ENCODE results near the gene OBSCN.

OBSCN gene

GRCh38 chr1:228287541-228288425 is 79.9 kb downstream of the OBSCN start:
- TF ChIP-seq EZH2 (IDR thresholded peaks at IDR 0.05; ENCODE audit: borderline replicate concordance, low read length) (no peak), CTCF (IDR thresholded peaks at IDR 0.05; ENCODE audit: low read length) (no peak)
- Histone ChIP-seq H4K20me1 (ENCODE audit: insufficient read depth, low read length) (no peaks in the 10 kb centered on the region), H3F3A (ENCODE audit: insufficient read depth, low read length) (no peaks in the 10 kb centered on the region), H3K9ac (ENCODE audit: low read length) (no peak overlapping the region), H3K27me3 (ENCODE audit: insufficient read depth, low read length) (no peaks in the 10 kb centered on the region), H3K9me2 (ENCODE audit: low read depth, low read length) (no peaks in the 10 kb centered on the region), H3K4me1 (ENCODE audit: insufficient read depth, low read length, severe bottlenecking) (no peaks in the 10 kb centered on the region), H3K9me3 (ENCODE audit: low read length) (no peaks in the 10 kb centered on the region), H3K27ac (ENCODE audit: low read depth, low read length, poor library complexity, severe bottlenecking) (no peak overlapping the region), H2AFZ (ENCODE audit: low read length) (no peak overlapping the region), H3K36me3 (ENCODE audit: insufficient read depth, low read length) (no peaks in the 10 kb centered on the region), H3K4me2 (ENCODE audit: low read length) (no peak overlapping the region), H3K79me2 (ENCODE audit: insufficient read depth, low read length) (no peaks in the 10 kb centered on the region), H3K4me3 (ENCODE audit: low read depth, low read length, poor library complexity, severe bottlenecking) (no peak overlapping the region)

GRCh38 chr1:228288536-228289238 is 80.8 kb downstream of the OBSCN start:
- Histone ChIP-seq H3K4me2 (ENCODE audit: low read length) (no peak overlapping the region), H3K4me3 (ENCODE audit: low read depth, low read length, poor library complexity, severe bottlenecking) (no peak overlapping the region), H4K20me1 (ENCODE audit: insufficient read depth, low read length) (no peaks in the 10 kb centered on the region), H3K27me3 (ENCODE audit: insufficient read depth, low read length) (0 out of 2 replicates have a peak, but pooled peaks cover under 1% of the 10 kb centered on the region), H3K9me3 (ENCODE audit: low read length) (no peaks in the 10 kb centered on the region), H3K4me1 (ENCODE audit: insufficient read depth, low read length, severe bottlenecking) (no peaks in the 10 kb centered on the region), H3K9me2 (ENCODE audit: low read depth, low read length) (no peaks in the 10 kb centered on the region), H3K27ac (ENCODE audit: low read depth, low read length, poor library complexity, severe bottlenecking) (no peak overlapping the region), H3K9ac (ENCODE audit: low read length) (no peak overlapping the region), H3K36me3 (ENCODE audit: insufficient read depth, low read length) (no peaks in the 10 kb centered on the region), H2AFZ (ENCODE audit: low read length) (no peak overlapping the region), H3F3A (ENCODE audit: insufficient read depth, low read length) (no peaks in the 10 kb centered on the region), H3K79me2 (ENCODE audit: insufficient read depth, low read length) (no peaks in the 10 kb centered on the region)
- TF ChIP-seq CTCF (IDR thresholded peaks at IDR 0.05; ENCODE audit: low read length) (no peak), EZH2 (IDR thresholded peaks at IDR 0.05; ENCODE audit: borderline replicate concordance, low read length) (no peak)

DNA sequence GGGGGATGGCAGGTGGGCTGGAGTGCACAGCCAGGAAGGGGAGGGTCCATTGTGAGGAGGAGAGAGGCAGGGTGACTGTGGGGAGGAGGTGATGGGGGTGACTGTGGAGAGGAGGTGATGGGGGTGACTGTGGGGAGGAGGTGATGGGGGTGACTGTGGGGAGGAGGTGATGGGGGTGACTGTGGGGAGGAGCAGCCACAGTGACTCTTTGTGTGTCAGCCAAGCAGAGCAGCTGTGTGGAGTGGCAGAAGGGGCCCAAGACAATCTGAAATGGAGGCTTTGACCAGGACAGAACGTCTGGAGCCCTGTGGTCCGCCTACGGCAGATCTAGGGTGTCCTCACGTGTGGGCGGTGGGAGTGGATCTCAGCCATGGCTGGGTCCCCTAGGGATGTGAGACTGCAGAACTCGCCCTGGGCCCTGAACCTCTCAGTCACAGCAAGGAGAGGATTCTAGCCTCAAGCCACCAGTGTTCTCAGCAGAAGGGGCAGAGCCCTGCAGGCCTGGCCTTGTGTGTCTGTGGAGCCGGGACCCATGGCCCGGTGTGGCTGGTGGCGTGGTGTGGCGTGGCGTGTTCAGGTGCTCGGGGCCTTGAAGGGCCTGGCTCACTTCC is 81.5 kb downstream of the OBSCN start:
- H3K4me3 ChIP-seq (ENCODE audit: low read depth, low read length, poor library complexity, severe bottlenecking): no peak overlapping the region
- H2AFZ ChIP-seq (ENCODE audit: low read length): no peak overlapping the region
- H3K9me3 ChIP-seq (ENCODE audit: low read length): no peaks in the 10 kb centered on the region
- 0 out of 2 replicates have a peak, but pooled peaks cover 3% of the 10 kb centered on the region for H3K27me3 ChIP-seq (ENCODE audit: insufficient read depth, low read length)
- H3F3A ChIP-seq (ENCODE audit: insufficient read depth, low read length): no peaks in the 10 kb centered on the region
- no peaks in the 10 kb centered on the region for H3K36me3 ChIP-seq (ENCODE audit: insufficient read depth, low read length)
- no peaks in the 10 kb centered on the region for H3K79me2 ChIP-seq (ENCODE audit: insufficient read depth, low read length)
- H3K9me2 ChIP-seq (ENCODE audit: low read depth, low read length): no peaks in the 10 kb centered on the region
- H4K20me1 ChIP-seq (ENCODE audit: insufficient read depth, low read length): no peaks in the 10 kb centered on the region
- TF ChIP-seq EZH2 (IDR thresholded peaks at IDR 0.05; ENCODE audit: borderline replicate concordance, low read length): no peak
- TF ChIP-seq CTCF (IDR thresholded peaks at IDR 0.05; ENCODE audit: low read length): no peak
- no peak overlapping the region for H3K4me2 ChIP-seq (ENCODE audit: low read length)
- H3K27ac ChIP-seq (ENCODE audit: low read depth, low read length, poor library complexity, severe bottlenecking): no peak overlapping the region
- H3K9ac ChIP-seq (ENCODE audit: low read length): no peak overlapping the region
- no peaks in the 10 kb centered on the region for H3K4me1 ChIP-seq (ENCODE audit: insufficient read depth, low read length, severe bottlenecking)
